GM18868 (cell line): ENCODE results near the gene SH3RF2.
"Not testable (repeated sequence)": the region's sequence is repeated elsewhere in the genome, so short reads cannot be mapped to it uniquely, and the experiment has no call there.

Experiments
- ATAC-seq: cut with Tn5 transposase; IDR thresholded peaks from one replicate; pipeline ENCODE4 v1.9.1; 2021; ENCODE audit warnings: mild to moderate bottlenecking, moderate library complexity; ENCODE audit not compliant: unreplicated experiment

SH3RF2 gene

DNA sequence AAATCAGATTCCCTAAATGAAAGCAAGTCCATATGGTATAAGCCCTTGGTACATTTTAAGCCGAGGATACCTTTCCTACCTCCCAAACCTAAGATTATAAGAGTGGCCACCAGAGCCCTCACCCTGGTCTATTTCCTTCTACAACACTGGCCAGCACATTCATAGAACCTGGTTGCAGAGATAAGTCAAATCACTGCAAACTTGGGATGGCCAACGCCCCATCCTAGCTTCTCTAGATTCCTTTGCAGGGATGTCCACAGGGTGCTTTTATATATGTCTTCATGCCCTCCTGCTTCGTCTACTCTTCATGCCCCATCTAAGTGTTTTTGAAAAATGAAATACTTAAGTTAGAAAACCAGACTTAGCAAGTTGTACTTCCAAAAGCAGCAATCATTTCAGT is 41.8 kb downstream of the SH3RF2 start:
- ATAC-seq = no peak

DNA sequence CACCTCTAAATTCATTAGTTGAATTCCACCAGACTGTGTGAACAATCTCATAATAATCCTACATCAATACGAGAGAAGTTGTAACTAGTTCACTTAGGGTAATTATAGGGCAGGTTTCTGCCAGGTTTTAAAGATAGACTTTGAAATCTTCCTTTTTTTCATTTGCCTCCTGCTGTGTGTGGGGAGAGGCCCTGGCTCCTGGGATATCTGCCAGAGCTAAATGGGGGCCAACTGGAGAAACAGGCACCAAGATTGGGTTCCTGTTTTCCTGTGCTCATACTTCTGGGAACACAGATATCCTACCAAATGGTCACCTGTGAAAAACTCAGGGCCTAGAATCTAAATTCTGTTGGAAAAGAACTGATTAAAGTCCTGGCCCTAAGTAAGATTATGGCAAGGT is 42.3 kb downstream of the SH3RF2 start:
- ATAC-seq = no peak

DNA sequence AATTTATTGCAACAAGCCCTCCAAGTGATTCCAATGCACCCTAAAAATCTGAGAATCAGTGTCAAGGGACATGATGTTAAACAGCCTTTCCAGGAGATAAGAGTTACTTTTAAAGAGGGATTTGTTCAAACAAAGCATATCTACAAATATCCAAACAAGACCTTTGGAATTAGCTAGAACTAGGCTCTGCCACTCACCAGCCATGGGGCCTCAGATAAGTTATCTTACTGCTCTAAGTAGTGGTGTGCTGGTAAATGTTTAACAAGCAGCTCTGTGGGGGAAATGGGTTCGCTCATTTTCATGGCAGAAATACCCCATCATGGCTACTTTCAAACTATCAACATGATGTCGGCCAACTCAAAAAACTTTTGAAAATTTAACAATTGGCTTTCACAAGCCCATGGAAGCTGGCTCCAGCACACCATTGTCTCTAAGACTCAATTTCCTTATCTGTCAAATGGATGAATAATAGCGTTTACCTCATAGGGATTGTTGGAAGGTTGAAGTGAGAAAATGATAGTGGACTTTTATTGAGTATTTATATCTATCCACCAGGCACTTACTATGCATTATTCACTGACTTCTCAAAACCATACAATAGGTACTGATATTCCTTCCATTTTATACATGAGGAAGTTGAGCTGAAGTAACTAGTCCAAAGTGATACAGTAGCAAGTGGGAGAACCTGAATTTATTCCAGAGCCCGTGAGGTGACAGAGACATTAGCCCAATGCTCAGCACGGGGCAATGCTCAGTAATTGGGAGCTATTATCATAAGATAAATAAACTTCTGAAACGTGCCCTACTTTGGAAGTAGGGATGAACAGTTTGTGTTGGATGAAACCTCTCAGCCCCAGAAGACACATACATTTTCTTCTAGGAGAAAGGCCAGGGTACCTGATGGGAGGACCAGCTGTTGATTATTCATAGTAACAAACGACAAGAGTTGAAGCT is 43.2 kb downstream of the SH3RF2 start:
- ATAC-seq = no peak

DNA sequence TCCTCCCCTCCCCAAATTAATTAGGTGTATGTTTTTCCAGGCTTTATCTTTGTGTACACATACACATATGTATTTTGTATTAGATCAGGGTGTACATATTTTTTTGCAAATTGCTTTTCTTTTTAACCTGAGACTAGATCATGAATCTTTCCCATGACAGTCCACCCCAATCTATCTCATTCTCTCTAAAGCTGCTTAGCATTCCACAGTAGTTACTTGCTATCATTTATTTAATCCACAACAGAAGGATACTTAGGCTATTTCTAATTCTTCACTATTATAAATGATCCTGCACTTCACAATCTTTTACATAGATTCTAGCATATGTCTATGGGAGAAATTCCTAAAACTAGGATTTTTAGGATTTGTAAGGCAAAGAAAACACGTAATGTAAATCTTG is 43.9 kb downstream of the SH3RF2 start:
- ATAC-seq = no peak

DNA sequence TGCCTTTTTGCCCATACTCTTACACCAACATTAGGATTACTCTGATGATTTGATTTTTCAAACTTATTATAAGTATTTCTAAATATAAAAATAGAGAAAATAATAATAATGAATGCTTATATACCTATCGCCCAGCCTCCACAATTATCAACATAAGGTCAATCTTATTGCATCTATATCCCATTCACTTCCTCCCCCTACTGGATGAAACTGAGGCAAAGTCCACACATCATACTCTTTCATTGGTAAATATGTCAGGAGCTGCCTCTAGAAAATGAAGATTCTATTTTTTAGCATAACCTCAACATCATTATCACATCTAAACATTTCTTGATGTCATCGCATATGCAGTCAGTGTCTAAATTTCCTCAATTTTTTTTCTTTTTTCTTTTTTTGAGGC is 44.3 kb downstream of the SH3RF2 start:
- ATAC-seq = no peak

DNA sequence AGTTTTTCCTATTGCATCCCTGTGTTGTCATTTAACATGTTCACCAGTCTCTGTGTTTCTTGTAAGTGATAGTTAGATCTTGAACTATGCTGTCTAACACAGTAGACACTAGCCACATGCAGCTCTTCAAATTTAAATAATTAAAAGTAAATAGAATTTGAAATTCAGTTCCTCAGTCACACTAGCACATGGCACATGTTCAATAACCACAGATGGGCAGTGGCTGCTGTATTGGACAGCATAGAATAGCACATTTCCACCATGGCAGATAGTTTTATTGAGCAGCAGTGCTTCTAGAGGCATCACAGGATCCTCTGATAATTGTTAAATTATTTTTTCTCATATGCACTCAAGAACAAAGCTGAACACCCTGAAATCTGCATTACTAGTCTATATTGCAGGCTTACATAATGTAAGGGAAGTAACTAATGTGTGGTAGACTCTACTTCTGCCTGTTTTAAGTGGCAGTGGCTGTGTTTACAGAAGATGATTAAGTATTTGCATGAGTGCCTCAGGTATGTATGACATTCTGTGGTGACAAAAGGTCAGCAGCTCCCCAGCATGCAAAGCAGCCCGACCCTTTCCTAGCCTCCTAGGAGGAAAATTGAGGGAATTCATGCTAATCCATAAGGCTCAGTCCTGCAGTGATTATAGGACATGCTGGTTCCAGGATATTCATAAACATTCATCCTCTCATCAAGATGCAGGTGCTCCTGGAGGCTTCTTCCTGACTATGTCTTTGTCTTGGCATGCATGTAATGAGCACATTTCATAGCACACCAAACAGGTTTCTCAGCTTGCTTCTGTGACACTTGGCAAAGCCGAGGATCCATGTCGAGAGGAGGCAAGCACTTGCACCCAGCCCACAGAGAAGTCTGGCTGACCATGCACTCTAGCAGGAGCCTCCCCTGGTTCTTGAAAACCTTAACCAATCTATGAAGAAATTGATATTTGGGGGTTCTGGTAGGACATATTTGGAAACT is 45.5 kb downstream of the SH3RF2 start:
- no peak for ATAC-seq

DNA sequence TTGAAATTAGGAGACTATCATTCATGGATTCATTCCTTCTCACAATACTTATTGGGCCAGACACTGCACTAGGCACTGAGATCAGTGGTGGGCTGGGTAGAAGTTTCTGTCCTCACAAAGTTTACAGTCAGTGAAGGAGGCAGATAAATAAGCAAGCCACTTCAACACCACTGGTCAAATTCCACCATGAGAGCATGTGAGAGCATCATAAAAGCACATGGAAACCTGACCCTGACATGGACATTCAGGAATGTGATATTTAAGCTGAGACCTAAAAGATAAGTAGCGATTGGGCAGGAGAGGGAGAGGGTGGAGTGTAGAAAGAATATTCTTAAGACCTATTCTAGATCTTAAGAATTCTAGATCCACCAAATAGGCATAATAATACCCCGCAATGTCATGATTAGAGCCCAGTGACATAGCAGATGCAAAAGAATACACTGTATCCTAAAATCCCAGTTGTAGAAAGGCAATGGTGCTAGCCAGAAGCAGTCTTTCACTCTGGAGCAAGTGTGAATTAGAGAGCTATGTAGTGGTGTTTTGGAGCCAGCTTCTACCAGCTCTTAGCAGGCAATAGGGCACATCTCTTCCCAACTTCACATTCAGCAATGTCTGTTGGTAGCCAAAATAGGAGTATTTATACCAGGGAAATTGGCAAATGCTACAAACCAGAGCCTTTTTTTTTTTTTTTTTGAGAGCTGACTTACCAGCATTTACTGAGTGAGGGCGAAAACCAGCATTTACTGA is 46.4 kb downstream of the SH3RF2 start:
- ATAC-seq = no peak

DNA sequence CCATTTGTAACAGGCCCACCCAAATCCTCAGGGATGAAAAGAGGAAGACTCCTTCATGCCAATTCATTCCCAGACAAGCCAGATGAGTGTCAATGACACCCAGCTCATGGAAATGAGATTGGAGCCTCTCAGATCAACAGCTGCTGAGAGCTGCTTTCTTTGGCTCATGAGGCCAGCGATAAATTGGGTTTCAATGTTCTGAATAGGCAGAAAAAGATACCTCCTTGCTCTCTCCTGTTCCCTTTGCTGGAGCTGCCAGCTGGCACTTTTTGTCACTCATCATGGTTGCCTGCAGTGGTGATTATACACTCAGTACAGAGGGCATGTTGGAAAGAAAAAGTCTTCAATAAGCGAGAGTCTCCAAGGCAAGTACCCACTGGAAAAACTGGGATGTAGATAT is 47.1 kb downstream of the SH3RF2 start:
- no peak for ATAC-seq

DNA sequence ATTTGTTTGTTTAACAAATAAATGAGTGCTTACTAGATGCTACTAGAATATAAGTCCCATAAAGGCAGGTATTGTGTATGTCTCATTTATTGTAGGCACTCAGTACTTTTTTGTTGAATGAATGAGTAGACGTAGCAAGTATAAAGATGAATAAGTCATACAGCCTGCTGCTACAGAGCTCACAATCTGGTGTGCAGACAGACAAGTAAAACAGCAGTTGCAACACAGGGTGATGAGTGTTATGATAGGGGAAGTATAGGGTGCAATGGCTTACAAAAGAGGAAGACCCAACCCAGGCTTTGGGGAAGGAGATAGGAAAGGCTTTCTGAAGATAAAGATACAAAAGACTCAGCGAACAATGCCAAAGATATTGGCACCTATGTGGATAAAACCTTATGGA is 47.7 kb downstream of the SH3RF2 start:
- ATAC-seq = no peak

DNA sequence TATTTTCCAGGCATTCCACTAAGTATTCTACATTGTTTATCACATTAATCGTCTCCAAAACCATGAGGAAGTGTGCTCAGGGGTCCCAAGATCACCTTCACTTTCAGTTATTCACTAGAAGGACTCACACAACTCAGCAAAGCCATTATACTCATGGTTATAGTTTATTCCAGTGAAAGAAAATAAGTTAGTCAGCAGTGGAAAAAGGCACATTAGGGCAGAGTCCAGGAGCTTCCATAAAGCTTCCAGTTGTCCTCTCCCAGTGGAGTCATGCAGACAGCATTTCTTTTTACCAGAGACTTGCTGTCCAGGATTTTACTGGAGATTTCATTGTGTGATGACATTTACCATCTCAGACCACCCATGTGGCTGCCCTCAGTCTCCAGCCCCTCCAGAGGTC is 51.5 kb downstream of the SH3RF2 start:
- ATAC-seq = no peak

DNA sequence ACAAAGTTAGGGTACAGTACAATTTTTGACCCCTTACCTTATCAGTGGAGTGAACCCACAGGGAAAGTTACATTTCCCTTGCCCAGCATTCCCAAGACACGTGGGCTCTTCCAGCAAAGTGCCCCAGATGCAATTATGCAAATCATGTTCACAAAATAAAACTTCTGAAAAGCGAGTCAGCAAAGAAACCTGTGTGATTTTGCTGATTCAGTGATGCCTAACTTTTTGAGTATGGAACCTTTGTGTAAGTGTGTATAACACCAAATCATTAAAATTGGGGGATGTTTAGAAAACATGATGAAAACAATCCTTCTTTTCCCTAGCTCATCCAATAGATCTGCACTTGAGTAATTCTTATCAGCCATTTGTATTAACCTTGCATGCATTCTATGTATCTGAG is 52.6 kb downstream of the SH3RF2 start:
- ATAC-seq = no peak

DNA sequence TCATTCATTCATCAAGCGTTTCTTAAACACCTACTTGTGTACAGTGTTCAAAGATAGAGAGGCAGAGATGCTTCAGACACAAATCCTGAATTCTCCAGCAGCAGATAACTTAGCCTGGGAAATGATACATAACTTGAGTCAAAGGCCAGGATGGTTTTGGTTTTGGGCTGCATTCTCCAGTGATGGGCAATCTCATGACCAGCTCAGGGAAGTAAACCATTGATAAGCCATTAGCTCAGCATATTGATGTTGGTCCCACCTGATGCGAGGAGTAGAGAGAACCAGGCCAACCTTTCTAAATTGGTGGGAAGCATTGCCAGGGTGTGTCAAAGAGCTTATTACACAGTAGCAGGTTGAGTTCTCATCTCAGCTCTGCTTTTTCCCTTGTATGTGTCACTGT is 53.0 kb downstream of the SH3RF2 start:
- ATAC-seq = no peak

DNA sequence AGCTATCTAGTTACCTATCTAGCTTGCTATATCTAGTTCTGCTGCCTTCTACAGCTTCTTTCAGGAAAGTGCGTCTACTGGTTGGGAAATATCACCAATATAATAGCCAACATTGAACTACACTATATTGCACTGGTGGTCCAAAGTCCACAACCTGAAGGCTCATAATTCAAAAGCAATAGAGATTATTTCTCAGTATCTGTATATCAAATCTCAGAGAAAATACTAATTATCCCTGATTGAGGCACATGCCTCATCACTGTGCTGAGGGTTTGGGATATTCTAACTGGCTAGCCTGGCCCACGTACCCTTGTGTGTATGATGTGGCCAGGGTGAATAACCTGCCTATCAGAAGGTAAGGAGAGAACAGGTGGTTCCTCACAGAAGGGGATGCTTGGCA is 53.8 kb downstream of the SH3RF2 start:
- ATAC-seq = no peak

DNA sequence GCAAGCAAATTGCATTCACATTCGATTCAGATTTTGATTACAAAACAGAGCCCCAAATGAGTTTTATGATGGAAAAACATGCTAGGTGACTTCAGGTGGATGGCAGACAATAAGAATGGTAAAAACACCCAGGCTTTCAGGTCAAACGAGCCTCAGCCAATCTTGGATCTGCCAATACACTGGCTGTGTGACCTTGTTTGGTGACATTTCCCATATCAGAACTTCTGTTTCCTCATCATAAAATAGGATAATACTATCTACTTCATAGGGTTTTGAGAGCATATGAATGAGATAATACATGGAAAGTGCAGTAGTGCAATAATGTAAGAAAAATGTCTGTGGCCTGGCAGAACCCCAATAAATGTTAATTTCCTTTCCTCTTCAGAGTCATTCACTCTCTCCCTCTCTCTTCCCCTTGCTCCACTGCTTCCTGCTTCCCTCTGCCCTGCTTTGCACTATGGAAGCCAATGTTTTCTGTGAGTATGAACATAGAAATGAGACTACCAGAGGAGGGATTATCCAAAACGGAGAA is 54.7 kb downstream of the SH3RF2 start:
- no peak for ATAC-seq

DNA sequence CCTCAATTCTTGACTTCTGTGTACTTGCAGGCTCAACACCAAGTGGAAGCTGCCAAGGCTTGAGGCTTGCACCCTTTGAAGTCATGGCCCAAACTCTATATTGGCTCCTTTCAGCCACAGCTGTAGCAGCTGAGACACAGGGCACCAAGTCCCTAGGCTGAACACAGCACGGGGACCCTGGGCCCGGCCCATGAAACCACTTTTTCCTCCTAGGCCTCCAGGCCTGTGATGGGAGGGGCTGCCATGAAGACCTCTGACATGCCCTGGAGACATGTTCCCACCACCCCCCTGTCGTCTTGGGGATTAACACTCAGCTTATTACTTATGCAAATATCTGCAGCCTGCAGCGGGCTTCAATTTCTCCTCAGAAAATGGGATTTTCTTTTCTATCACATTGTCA is 57.2 kb downstream of the SH3RF2 start:
- not testable (repeated sequence) for ATAC-seq

DNA sequence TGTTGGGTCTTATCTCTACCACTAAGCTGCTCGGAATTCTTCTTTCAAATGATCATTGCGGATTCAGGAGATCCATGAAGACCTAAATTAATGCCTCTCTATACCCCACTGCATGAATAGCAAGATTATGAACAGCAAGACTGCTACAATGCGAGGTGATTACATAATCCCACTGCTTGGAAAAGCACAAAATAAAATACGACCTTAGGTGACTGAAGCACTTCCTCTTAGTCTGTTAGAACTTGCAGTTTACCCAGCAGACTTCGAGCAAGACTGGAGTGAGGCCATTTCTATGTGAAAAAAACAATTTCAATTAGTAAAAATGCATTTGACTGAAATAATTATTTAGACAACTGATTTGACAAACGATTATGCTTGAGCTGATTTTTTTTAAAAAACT is 59.8 kb downstream of the SH3RF2 start:
- no peak for ATAC-seq

DNA sequence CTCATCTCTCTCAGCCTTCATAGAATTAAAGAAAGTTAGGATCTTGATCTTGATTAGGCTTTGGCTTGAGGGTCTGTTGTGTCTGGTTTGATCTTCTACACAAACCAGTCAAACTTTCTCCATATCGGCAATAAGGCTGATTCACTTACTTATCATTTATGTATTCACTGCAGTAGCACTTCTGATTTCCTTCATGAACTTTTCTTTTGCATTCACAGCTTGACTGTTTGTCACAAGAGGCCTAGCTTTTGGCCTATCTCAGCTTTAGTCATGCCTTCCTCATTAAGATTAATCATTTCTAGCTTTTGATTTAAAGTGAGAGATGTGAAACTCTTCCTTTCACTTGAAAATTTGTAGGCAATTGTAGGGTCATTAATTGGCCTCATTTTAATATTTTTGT is 62.8 kb downstream of the SH3RF2 start:
- ATAC-seq = no peak

DNA sequence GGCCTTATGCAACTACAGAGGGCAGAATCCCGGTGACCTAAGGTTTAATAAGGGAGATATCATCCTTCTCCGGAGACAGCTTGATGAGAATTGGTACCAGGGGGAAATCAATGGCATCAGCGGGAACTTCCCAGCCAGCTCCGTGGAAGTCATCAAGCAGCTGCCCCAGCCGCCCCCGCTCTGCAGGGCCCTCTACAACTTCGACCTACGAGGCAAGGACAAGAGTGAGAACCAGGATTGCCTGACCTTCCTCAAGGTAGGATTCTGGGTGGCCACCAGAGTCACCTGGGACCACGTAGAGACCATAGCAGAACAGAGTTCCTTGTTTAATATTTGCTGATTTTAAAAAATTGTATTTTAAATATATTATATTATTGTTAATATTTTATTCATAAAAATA is 63.7 kb downstream of the SH3RF2 start:
- no peak for ATAC-seq

DNA sequence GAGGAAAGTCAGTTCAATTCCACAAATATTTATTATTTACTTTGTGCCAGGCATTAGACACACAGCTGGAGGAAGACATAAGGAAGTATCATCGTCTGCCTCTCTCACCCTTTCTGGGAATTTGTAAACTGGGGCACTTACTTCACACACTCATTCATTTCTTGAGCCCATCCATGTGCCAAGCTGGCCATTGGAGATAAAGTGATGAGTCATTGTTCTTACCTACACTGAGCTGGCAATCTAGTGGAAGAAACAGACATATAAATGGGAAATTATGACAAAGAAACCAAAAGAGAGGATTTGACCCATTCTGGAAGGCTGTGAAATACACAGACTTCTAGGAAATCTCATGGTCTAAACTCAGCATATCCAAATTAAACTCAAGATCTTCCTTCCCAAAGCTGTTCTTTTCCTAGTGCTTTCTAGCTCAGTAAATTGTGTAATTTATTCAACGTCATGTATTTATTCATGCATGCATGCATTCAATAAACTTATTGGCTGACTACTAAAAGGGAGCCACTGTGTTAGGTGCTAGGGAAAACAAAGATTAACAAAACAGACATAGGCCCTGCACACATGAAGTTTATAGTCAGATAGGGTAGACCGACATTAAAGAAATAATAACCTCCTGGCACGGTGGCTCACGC is 65.3 kb downstream of the SH3RF2 start:
- ATAC-seq = no peak

DNA sequence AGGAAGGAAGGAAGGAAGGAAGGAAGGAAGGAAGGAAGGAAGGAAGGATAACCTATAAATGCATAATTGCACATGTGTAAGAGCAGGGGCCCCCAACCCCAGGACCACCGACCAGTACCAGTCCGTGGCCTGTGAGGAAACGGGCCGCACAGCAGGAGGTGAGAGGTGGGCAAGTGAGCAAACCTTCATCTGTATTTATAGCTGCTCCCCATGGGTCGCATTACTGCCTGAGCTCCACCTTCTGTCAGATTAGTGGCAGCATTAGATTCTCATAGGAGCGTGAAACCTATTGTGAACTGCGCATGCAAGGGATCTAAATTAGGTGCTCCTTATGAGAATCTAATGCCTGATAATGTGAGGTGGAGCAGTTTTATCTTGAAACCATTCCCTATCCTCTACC is 66.1 kb downstream of the SH3RF2 start:
- ATAC-seq = no peak
